ENCODE measurements around the gene MADD. TPM values are rescaled to one million over a fixed set of nuclear protein-coding genes. Genes with fewer than 3 reads are reported as not detected.

The MADD gene
- total and polyA plus RNA-seq, 2 experiments from 2014 or later: 9.9 to 17.4 TPM

GRCh38 chr11:47268448-47269001 lies 1.4 kb upstream of the MADD start:
- peaks cover 36% of the 10 kb centered on the region for H3K4me1 ChIP-seq (ENCODE audit: insufficient read depth)
- peak overlapping the region; percentile 76 for H3K4me3 ChIP-seq
- H3K9me3 ChIP-seq (ENCODE audit: low read depth): no peaks in the 10 kb centered on the region
- no peak for DNase-seq
- peak overlapping the region; percentile 88 for H3K4me2 ChIP-seq (ENCODE audit: unreplicated experiment)
- peak overlapping the region; percentile 95 for H2AFZ ChIP-seq
- H3K27me3 ChIP-seq (replicated peaks; ENCODE audit: insufficient read depth): no peaks in the 10 kb centered on the region
- no peaks in the 10 kb centered on the region for H3K9me2 ChIP-seq (ENCODE audit: insufficient read depth)
- H3K27ac ChIP-seq: peak overlapping the region; percentile 81
- no peaks in the 10 kb centered on the region for H3K36me3 ChIP-seq (ENCODE audit: low read depth)
- H4K20me1 ChIP-seq (ENCODE audit: insufficient read depth): peaks cover 7% of the 10 kb centered on the region; the same call in 1 of the 2 replicates
- H3F3A ChIP-seq (ENCODE audit: insufficient read depth): peaks cover 29% of the 10 kb centered on the region
- peak overlapping the region; percentile 85 for H3K9ac ChIP-seq
- peaks cover 31% of the 10 kb centered on the region for H3K79me2 ChIP-seq (ENCODE audit: insufficient read depth)
- no peak for TF ChIP-seq EZH2 (IDR thresholded peaks at IDR 0.05; ENCODE audit: insufficient read depth, poor library complexity, severe bottlenecking)
- no peak for TF ChIP-seq EZH2phosphoT487 (IDR thresholded peaks at IDR 0.05; ENCODE audit: insufficient read depth, low read depth)
- WGBS, 2 experiments (ENCODE audit: low coverage in 1 of 2, low lambda C conversion rate in 2 of 2, missing lambda C conversion rate in 2 of 2): 37 to 42% methylated on average over 13 of the region's 13 CpGs
- in situ Hi-C loops (cut with MboI): no loop called here

- Histone ChIP-seq H3K36me3 (ENCODE audit: low read depth) (no peaks in the 10 kb centered on the region), H3K4me2 (ENCODE audit: unreplicated experiment) (peak overlapping the region; percentile 88), H3K4me1 (ENCODE audit: insufficient read depth) (peaks cover 36% of the 10 kb centered on the region), H3K27ac (peak overlapping the region; percentile 81), H3K79me2 (ENCODE audit: insufficient read depth) (peaks cover 38% of the 10 kb centered on the region), H3K9me3 (ENCODE audit: low read depth) (no peaks in the 10 kb centered on the region), H4K20me1 (ENCODE audit: insufficient read depth) (peaks cover 11% of the 10 kb centered on the region; the same call in 1 of the 2 replicates), H3K9ac (peak overlapping the region; percentile 85), H2AFZ (peak overlapping the region; percentile 95), H3K4me3 (peak overlapping the region; percentile 76), H3K27me3 (replicated peaks; ENCODE audit: insufficient read depth) (no peaks in the 10 kb centered on the region), H3K9me2 (ENCODE audit: insufficient read depth) (no peaks in the 10 kb centered on the region), H3F3A (ENCODE audit: insufficient read depth) (peaks cover 29% of the 10 kb centered on the region)
- DNase-seq: peak; percentile 93
- in situ Hi-C loops (cut with MboI): no loop called here
- TF ChIP-seq EZH2phosphoT487 (IDR thresholded peaks at IDR 0.05; ENCODE audit: insufficient read depth, low read depth) (no peak), EZH2 (IDR thresholded peaks at IDR 0.05; ENCODE audit: insufficient read depth, poor library complexity, severe bottlenecking) (no peak)
- WGBS, 2 experiments (ENCODE audit: low coverage in 1 of 2, low lambda C conversion rate in 2 of 2, missing lambda C conversion rate in 2 of 2): 1 to 2% methylated on average over 17 to 51 of the region's 52 CpGs
Observed at GRCh38 chr11:47269002-47269828, 718 bp upstream of the MADD start.

DNA sequence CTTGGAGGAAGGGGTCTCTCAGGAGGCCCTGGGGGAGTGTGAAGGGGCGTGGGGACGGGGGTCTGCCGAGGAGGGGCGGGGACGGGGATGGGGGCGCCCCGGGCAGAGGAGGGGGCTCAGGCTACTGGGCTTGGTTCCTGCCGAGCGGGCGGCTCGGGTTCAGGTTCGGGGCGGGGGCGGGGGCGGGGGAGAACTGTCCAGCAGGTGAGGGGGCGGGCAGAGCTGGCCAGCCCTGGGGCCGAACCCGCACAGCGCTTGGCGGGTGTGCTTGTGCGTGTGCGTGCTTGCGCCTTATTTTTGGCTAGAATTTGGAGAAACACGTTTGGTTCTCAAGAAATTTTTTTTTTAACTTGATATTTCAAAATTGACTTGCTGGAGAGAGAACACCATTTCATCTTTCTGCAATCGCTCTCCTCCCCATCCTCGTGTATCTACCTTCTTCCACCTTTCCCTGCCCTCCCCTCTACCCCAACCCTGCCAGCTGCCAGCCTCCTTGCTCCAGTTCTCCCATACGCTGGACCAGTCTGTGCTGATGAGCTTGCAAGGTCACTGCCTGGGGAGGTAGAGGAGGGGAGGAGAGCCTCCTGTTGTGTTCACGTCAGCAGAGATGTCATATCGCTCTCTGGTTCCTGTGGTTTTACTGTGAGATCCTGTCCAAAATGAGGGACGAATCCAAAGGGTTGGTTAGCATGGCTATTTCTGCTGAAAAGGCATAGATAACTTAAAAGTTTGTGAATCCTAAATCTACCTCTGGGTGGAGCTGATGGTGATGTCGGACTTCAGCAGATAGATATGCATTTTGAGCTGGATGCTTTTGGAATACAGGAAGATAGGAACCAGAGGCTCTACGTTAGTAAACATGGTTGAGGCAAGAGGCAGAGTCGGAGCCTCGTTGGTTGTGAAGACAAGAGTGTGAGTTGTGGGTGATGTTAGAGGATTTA lies 668 bp downstream of the MADD start:
- TF ChIP-seq EZH2phosphoT487 (IDR thresholded peaks at IDR 0.05; ENCODE audit: insufficient read depth, low read depth): no peak
- TF ChIP-seq EZH2 (IDR thresholded peaks at IDR 0.05; ENCODE audit: insufficient read depth, poor library complexity, severe bottlenecking): no peak
- H3K9me3 ChIP-seq (ENCODE audit: low read depth): no peaks in the 10 kb centered on the region
- H3K4me3 ChIP-seq: peak overlapping the region; percentile 76
- H3K9me2 ChIP-seq (ENCODE audit: insufficient read depth): no peaks in the 10 kb centered on the region
- in situ Hi-C loops (cut with MboI): no loop called here
- no peaks in the 10 kb centered on the region for H3K36me3 ChIP-seq (ENCODE audit: low read depth)
- H2AFZ ChIP-seq: peak overlapping the region; percentile 95
- peaks cover 11% of the 10 kb centered on the region; the same call in 1 of the 2 replicates for H4K20me1 ChIP-seq (ENCODE audit: insufficient read depth)
- H3K9ac ChIP-seq: peak overlapping the region; percentile 85
- no peaks in the 10 kb centered on the region for H3K27me3 ChIP-seq (replicated peaks; ENCODE audit: insufficient read depth)
- peak overlapping the region; percentile 88 for H3K4me2 ChIP-seq (ENCODE audit: unreplicated experiment)
- WGBS, 2 experiments (ENCODE audit: low coverage in 1 of 2, low lambda C conversion rate in 2 of 2, missing lambda C conversion rate in 2 of 2): 2 to 3% methylated on average over 10 to 34 of the region's 34 CpGs
- peaks cover 24% of the 10 kb centered on the region for H3K4me1 ChIP-seq (ENCODE audit: insufficient read depth)
- H3F3A ChIP-seq (ENCODE audit: insufficient read depth): peaks cover 23% of the 10 kb centered on the region
- peak overlapping the region; percentile 81 for H3K27ac ChIP-seq
- DNase-seq: peak; percentile 70
- peaks cover 51% of the 10 kb centered on the region for H3K79me2 ChIP-seq (ENCODE audit: insufficient read depth)

DNA sequence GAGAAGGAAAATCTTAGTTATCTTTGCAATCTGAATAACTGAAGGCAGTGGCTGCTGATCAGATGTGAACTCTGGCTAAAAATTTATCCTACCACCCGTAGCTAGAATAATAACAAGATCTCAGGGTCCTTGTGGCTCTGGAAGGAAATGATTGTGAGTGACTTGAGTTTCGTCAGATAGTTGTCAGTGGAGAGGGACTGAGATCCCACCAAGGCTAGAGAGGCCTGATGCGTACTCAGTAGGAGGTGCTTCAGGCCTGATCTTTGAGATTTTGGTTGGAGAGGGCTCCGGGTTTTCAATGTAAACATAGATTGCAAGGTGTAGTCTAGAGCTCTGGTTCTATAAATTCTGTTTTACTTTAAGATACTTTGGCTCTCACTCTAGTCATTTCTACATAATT lies 1.4 kb downstream of the MADD start:
- Histone ChIP-seq H3K9ac (peak overlapping the region; percentile 85; the same call in 1 of the 2 replicates), H4K20me1 (ENCODE audit: insufficient read depth) (peaks cover 11% of the 10 kb centered on the region; the same call in 1 of the 2 replicates), H3K36me3 (ENCODE audit: low read depth) (peaks cover 2% of the 10 kb centered on the region; the same call in 1 of the 2 replicates), H3K79me2 (ENCODE audit: insufficient read depth) (peaks cover 56% of the 10 kb centered on the region), H3F3A (ENCODE audit: insufficient read depth) (peaks cover 19% of the 10 kb centered on the region), H3K4me3 (peak overlapping the region; percentile 76), H3K27me3 (replicated peaks; ENCODE audit: insufficient read depth) (no peaks in the 10 kb centered on the region), H3K4me1 (ENCODE audit: insufficient read depth) (peaks cover 23% of the 10 kb centered on the region), H3K9me3 (ENCODE audit: low read depth) (no peaks in the 10 kb centered on the region), H3K9me2 (ENCODE audit: insufficient read depth) (no peaks in the 10 kb centered on the region), H2AFZ (peak overlapping the region; percentile 29; the same call in 1 of the 2 replicates), H3K4me2 (ENCODE audit: unreplicated experiment) (peak overlapping the region; percentile 88), H3K27ac (peak overlapping the region; percentile 53; the same call in 1 of the 2 replicates)
- DNase-seq: no peak
- 36 to 39% methylated on average over 4 of the region's 4 CpGs for WGBS, 2 experiments (ENCODE audit: low coverage in 1 of 2, low lambda C conversion rate in 2 of 2, missing lambda C conversion rate in 2 of 2)
- in situ Hi-C loops (cut with MboI): no loop called here
- no peak for TF ChIP-seq EZH2 (IDR thresholded peaks at IDR 0.05; ENCODE audit: insufficient read depth, poor library complexity, severe bottlenecking)
- no peak for TF ChIP-seq EZH2phosphoT487 (IDR thresholded peaks at IDR 0.05; ENCODE audit: insufficient read depth, low read depth)
